GDM1 (cell line): ENCODE results near the gene KCNK15.
"Not testable (repeated sequence)": the region's sequence is repeated elsewhere in the genome, so short reads cannot be mapped to it uniquely, and the experiment has no call there.

ENCODE experiments used
- DNase-seq: peaks from one replicate; lab custom pipeline; 2025; lab: John Stamatoyannopoulos, UW

Gene KCNK15

DNA sequence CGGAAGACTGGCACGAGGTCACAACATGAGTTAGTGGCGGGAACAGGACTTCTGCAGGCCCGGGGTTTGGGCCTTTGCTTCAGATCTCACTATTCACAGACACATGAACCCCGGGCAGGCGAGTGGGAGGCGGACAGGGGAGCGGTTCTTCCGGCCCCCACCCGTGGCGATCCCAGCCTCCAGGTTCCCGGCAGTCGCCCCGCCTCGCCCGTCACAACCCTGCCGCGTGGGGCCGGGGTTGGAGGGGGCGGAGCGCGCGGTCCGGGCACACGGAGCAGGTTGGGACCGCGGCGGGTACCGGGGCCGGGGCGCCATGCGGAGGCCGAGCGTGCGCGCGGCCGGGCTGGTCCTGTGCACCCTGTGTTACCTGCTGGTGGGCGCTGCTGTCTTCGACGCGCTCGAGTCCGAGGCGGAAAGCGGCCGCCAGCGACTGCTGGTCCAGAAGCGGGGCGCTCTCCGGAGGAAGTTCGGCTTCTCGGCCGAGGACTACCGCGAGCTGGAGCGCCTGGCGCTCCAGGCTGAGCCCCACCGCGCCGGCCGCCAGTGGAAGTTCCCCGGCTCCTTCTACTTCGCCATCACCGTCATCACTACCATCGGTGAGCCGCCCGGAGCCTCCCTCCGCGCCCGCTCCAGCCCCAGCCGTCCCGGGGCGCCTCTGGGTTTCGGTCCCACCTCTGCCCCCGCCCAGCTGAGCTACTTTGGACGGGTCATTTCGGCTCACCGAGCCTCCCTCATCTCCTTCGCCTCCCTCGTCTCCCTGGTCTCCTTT is at the start of gene KCNK15:
KCNK15 (plus strand) TSS at position 268 of the 769 bp plus-strand sequence; CDS start at position 314, 46 bp downstream.
- no peak for DNase-seq

DNA sequence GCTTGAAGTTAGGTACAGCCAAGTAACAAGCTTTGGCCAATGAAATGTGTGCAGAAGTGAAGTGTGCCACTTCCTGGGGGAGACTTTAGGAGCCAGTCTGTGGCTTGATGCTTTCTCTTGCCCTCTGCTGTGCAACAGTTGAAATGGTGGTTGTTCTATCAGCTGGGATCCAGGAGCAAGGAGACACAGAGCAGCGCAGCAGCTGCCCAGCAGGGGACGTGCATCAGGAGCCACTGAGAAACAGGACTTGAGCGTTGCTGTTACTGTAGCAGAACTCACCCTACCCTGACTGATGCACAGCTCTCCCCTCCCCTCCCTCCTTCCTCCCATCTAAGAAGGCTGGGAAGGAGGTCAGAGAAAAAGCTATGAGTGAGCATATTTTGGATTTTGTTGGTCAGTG is 49.4 kb upstream of the KCNK15 start:
- no peak for DNase-seq

DNA sequence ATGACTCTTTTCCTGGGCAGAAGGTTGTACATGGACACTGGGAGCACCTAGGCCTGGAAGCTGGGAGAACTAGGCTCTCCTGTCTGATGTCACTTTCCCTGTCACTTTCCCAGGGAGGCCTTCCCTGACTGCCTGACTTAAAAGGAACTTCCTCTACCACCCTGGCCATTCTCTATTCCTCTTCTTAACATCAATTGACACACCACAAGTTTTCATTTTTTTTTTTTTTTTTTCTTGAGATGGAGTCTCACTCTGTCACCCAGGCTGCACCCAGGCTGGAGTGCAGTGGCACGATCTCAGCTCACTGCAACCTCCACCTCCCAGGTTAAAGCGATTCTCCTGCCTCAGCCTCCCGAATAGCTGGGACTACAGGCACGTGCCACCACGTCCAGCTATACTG is 48.6 kb upstream of the KCNK15 start:
- not testable (repeated sequence) for DNase-seq

DNA sequence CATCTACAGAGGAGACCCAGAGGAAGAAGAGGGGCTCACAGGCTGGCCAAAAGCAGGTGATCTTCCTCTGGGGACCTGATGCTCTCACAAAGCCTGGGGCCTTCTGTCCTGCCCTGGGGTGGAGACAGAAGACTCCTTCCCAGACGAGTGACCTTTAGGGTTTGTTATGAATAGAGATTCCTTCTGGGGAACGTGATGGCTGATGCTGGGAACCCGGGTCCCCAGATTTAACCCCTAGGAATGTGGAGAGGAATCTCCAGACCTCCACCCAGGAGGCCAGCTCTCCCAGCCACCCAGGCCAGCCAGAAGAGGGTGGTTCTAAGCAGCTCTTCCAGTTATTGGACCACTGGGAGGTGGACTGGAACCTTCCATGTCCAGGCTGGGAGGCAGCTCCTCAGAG is 47.3 kb upstream of the KCNK15 start:
- no peak for DNase-seq

DNA sequence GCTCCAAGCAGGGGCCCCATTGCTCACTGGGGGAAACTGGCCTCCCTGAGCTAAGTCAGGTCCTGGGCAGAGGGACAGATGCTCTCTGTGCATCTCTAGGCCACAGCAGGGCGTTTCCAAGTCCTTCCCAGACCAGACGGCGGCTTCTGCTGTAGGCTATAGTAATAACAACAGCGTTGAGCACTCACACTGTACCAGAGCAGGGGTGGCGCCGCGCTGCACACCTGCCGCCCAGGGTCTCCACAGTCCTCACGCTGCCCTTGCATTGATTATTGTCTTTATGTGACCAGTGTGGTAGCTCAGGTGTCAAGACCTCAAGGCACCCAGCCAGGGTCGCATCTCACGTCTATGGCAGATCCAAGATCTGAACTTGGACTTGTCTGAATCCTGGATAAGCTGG is 45.4 kb upstream of the KCNK15 start:
- no peak for DNase-seq

DNA sequence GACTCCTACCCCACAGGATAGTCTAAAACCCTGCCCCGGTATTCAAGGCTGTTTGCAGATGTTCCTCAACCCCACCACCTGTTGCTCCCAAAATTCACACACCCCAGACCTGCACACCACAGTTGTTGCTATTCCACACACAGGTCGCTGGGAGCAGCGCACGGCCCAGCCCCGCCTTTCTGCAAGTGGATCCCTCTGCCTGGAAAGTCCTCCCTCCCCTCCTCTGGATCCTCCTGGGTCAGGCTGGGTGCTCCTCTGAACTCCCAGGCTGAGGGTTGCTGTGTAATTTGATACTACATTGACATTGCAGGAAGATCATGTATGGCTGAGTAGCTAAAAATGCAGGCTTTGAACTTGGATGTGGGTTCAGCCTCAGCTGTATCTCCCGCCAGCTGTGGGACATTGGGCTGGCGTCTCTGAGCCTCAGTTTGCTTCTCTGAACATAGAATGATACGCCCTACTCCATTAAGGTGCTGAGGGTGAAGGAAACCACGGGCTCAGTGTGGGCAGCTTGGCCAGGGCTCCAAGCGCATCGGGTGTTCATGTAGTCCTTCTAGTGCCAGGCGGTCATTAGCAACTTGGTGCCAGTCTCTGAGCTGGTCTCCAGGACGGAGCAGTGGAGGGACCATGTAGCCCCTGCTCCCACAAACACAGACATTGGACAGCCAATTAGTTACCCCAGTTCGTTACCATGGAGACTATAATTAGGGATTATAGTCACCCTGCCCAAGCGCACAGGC is 44.4 kb upstream of the KCNK15 start:
- no peak for DNase-seq

DNA sequence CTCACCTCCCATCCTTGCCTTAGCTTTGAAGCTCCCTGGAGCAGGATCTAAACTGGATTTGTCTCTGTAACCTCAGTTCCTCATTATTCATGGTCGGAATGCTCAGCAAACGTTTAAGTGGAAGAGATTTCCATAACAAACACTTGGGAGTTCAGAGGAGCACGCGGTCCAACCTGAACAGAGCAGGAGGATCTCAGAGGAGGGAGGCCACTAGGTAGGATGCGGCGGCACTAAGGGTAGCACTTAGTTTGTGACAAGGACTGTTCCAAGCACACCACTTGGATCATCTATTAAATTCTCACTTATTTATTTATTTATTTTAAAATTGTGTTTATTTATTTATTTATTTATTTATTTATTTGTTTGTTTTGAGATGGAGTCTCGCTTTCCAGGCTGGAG is 43.8 kb upstream of the KCNK15 start:
- no peak for DNase-seq

DNA sequence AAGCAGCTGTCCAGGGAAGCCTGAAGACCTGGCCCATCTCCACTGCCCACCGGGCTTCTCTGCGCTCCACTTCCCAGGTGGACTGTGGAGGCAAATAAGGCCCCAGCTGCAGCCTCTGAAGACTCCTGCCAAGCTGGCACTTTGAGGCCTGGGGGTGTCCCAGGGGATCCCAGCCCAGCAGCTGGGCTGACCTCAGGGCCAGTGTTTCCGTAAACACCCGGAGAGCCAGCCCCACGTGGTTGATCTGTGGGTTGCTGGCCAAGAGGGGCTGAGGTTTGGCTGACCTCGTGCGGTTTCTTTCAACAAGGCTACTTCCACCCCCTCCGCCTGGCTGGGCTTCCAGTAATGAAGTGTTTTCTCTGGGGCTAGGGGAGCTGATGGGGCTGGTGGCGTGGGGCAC is 42.9 kb upstream of the KCNK15 start:
- DNase-seq = no peak

DNA sequence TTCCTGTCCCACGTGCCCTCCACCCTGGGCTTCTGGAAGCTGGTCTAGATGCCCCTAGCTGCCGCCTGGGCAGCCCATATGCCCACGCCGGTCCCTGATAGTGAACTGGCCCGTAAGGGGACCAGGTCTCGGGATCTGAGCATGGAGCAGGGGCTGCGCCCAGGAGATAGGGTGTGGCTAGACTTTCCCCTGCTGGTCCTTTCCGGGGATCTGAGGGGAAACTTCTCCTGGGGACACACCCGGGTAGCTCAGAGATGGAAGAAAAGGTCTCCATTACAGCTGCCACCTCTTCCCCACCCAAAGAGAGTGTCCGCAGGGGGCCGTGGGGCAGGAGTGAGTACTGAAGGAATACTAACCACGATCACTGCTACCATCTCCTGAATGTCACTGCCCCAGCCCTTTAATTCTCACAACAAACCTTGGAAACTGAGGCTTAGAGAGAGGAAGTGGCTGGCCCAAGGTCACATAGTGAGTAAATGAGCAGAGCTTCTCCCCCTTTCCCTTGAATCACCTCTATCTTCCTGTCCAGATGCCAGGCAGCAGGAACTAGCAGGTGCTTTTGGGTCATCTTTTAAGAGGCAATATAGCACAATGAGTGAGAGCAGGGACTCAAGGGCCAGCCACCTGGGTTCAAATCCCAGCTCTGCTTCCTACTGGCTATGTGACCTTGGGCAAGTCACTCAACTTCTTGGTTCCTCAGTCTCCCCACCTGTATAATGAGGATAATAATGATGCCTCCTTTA is 42.3 kb upstream of the KCNK15 start:
- DNase-seq = no peak

DNA sequence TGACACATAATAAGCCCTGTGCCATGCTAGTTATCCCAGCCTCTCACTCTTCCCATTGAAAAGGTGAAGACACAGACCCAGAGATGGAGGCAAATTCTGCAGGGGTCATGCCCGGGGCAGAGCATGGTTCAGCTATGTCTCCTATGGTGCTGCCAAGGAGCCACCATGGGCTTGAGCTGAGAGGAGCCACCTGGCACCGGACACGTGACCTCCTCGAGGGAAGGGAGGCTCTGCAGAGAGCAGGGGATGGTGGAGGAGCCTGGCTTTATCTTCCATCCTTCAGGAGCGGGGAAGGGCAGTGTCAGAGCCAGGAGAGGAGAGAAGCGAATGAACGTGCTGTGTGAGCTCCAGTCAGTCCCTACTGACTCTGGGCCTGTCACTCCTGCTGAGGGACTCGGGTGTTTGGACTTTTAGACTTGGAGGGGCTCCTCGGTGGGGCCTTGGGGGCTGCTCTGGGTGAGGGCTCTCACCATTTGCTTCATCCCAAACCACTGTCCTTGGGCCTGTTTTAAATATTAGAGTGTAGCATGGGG is 41.6 kb upstream of the KCNK15 start:
- no peak for DNase-seq

DNA sequence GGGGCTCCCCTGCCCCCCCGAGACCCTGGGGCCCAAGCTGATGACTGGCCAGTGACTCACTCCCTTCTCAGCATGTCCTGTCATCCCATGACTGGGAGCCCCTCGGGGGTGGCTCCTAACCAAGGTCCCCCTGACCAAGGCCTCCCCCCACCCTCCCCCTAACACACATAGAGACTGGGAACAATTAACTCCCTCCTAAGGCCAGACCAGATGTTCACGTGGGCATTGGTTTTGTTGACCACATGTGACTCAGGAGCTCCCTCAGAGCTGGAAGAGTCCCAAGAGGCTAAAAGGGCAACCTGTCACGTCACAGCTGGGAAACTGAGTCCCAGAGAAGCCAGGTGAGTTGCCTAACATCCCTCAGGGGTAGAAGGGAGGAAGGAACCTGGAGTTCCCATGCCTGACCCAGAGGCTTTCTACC is 41.1 kb upstream of the KCNK15 start:
- no peak for DNase-seq

DNA sequence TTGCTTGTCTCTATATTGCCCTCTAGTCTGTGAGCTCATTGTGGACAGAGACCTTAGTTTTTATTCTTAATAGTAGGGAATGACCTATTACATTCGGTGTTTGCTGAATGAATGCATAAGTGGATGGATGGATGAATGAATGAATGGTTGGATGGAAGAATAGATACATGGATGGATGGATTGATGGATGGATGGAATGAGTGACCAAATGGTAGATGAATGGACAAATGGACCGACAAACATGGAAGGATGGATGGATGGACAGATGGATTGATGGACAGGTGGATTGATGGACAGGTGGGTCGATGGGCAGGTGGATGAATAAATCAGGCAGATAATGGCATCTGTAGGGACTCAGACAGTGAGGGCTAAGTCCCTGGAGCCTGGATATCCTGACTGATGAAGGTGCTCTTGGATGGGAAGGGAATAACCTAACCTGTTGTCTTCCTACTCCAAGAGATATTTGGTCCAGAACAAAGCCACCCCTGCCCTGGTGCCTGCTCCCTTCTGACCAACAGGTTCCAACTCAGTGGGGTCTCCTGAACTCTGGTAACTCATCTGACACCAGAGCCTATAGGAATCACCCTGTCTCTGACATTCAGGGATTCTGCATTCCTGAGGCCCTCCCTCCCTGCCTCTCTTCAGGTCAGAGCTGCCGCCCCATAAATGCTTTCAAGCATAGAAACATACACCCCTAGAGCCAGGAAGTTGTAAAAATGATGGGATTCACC is 40.1 kb upstream of the KCNK15 start:
- no peak for DNase-seq

DNA sequence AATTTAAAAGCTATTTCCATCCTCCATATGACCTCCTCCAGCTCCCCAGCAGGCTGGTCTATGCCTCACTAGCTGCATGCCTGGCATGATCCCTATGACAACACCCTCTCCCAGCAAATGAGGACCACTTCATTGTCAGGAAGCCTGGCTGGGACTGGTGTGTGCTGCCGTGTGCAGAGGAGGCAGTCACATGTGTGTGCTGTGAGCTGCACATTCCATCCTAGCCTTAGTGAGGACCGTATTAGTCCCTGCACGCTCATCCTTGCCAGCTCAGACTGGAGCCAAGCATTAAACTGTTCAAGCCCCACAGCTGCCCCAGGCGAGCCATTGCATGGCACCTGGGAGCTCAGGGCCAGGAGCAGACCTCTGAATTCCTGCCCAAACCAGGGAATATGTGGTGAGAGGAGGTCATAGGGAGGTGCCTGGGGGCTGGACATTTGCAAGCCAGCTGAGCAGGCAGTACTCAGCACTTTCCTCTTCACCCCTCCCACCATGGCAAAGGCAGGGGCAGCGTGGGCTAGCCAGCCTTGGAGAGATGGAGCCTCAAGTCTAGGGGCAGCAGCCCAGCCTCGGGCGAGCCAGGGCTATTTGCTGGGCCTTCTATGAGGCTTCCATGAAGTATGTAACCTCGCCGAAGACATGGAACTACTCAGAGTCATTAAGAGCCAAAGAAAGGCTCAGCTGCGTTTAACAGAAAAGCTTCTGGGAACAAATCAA is 39.2 kb upstream of the KCNK15 start:
- no peak for DNase-seq

DNA sequence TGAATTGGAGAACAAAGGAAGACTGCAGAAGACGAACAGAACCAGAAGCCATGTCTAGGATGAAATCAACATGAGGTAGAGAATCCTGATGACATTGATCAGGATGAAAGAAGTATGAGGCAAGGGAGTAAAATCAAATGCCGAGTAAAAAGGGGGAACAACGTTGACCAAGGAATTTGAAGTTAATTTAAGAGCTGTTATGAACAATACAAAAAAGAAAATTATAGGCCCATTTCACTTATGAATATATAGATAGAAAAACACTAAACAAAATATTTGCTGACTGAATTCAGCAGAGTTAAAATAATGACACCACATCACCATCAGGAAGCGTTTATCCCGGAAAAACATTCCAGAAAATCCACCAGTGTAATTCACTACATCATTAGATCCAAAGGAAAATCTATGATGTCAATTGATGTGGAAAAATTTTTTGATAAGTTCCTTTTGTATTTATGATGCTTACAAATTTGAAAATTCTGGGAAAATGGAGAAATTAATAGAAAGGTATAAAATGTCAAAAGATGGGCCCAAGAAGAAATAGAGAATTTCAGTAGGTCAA is 38.6 kb upstream of the KCNK15 start:
- DNase-seq = no peak

DNA sequence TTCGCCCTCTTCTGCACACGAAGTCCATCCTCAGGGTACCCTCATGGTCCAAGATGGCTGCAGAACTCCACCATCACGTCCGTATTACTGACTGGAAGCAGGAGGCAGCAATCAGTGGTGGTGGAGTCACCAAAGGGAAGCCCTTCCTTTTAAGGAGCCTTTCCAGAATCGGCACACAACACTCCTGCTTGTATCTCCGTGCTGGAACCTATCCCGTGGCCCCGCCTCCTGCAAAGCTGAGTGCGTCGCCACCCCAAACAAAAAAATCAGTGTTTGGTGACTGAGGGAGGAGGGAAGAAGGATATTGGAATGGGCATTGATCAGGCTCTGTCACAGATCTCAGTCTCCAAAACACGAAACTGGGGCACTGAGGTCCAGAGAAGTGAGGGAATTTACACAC is 36.3 kb upstream of the KCNK15 start:
- DNase-seq = no peak

DNA sequence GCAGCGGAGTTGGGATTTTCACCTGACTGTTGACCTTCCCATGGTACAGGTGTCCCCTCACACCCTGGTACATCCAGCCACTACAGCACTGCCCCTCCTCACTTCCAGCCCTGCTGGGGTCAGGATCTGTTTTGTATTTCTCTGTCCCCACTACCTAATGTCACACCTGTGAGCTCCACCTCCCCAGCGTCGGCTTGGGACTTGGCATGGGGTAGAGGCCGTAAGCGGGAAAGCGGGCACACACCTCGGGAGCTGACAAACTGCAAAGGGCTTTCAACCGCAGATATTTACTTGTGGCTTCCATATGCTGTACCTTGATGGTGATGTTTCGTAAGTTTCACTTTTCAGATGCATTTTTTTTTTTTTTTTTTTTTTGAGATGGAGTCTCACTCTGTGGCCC is 35.9 kb upstream of the KCNK15 start:
- no peak for DNase-seq

DNA sequence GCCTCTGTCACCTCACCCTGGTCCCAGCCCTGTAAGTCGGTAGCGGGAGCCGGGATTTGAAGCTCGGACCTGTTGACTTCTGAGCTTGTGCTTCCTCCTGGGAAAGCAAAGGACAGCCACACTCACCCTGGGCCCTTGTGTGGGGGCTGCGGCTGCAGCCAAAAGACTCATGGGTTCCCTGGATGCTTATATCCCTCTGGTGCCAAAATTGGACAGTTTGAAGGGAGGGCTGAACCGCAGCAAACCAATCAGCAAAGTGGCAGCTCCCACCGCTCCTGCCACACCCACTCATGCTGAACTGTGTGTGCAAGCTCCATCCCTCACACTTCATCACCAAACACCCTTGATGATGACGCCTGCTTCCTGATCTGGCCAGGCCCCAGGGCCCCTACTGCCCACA is 34.4 kb upstream of the KCNK15 start:
- no peak for DNase-seq

DNA sequence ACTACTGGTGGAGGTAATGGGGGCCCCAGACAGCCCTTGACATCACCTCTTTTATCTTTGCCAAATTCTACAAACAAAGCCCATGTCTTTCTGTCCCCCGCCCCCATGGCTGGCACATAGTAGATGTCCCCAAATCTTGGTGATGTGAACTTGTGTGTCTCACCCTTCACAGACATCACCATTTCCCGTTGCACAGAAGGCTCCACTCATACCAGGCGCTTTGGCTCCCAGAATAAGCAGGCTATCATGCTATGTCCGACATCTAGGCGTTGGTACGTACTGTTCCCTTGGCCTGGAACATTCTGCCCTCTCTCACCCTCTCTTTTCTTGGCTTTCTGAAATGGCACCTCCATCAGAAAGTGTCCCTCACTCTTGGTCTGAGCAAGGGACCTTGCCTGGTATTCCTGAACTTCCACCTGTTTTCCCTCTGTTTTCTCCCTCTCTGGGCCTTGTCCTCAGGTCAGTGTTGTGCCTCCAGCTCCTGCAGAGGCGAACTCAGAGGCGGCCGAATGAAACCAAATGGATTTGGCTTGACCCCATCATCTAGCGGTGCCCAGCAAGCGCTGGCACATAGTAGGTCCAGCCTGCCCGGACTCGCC is 31.5 kb upstream of the KCNK15 start:
- no peak for DNase-seq

DNA sequence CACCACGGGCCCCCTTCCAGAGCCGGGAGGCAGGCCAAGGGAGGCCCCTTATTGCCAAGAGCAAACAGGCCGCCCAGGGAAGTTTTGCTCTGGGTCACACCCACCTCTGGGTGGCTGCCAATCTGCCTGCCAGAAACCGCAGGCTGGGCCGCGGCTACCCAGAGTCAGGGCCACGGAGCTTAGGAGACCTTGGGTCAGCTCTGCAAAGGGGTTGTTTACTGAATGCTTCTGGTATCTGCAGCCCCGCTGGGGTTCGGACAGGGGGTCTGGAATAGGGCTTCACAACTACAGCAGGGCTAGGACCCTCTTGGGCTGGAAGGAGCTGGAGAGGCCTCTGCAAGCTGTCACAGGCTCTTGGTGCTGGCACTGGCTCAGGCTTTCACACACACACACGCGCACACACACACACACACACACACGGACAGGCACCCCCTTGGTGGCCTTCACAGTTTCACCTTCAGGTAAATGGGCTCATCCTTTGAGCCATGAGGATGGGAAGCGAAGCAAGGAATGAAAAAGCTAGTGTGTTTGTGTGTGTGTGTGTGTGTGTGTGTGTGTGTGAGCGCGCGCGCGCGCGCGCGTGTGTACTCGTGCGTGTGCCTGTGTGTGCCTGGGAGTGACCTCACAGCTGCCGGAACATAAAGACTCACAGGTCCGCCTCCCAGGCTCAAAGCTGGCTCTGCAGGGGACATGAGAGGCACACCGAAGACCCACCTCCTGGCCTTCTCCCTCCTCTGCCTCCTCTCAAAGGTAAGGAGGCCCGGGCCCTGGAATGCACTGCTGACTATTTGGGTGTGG is 30.8 kb upstream of the KCNK15 start, which contains the start of gene CCN5:
CCN5 (plus strand) TSS at position 669 of the 798 bp plus-strand sequence; CDS start at position 691, 22 bp downstream.
- DNase-seq = no peak
